Stimulated activated CD8-positive, alpha-beta memory T cell treated with anti-CD3 and anti-CD28 coated beads, Interleukin-15, amount 100 ng/mL, for 48 hours (primary cell): ENCODE data around the gene RAB9A.

Experiments used
- DNase-seq, 2 donors: peaks; one replicate each; pipeline ENCODE4 v3.0.0-alpha.2; 2020; ENCODE audit warnings: low read depth in 2 of 2

The RAB9A gene

GRCh38 chrX:13748486-13748885, 59.6 kb downstream of the RAB9A start:
- DNase-seq: no peak

- DNase-seq: no peak
Observed at GRCh38 chrX:13750204-13750603, 61.3 kb downstream of the RAB9A start.

- DNase-seq: no peak
Observed at GRCh38 chrX:13750812-13751211, 61.9 kb downstream of the RAB9A start.

- DNase-seq: no peak
Observed at GRCh38 chrX:13752141-13752540, 63.2 kb downstream of the RAB9A start.

GRCh38 chrX:13752646-13753045, 63.7 kb downstream of the RAB9A start:
- DNase-seq: no peak

- no peak for DNase-seq
Observed at GRCh38 chrX:13754765-13755164, 65.8 kb downstream of the RAB9A start.

- no peak for DNase-seq
Observed at GRCh38 chrX:13755254-13755653, 66.3 kb downstream of the RAB9A start.

GRCh38 chrX:13756381-13756780, 67.5 kb downstream of the RAB9A start:
- no peak for DNase-seq

- no peak for DNase-seq
Observed at GRCh38 chrX:13759152-13759718, 70.3 kb downstream of the RAB9A start.
